Adrenal gland (tissue), 12 donors: Measurements from ENCODE around the gene C1orf167. TPM values are rescaled to one million over a fixed set of nuclear protein-coding genes. Genes with fewer than 3 reads are reported as not detected.
"Not testable (repeated sequence)": the region's sequence is repeated elsewhere in the genome, so short reads cannot be mapped to it uniquely, and the experiment has no call there.

Experiments
- DNase-seq, 7 donors: peaks; one replicate each; pipeline ENCODE4 v3.0.0-alpha.2; 2019 to 2020
- H3K27ac ChIP-seq, 5 donors: fragments of 200-600 bp; sonication (generic) in 4 of 5; 1 replicate in 3 of 5; 2 replicates in 2 of 5; pipeline versions ENCODE4 v1.5.1 to v1.8.0; 2016 to 2020; ENCODE audit warnings: mild to moderate bottlenecking in 1 of 5
- H3K27me3 ChIP-seq: fragments of 200-600 bp; 2 replicates; pipeline ENCODE4 v1.8.0; 2021
- H3K36me3 ChIP-seq, 2 donors: fragments of 200-600 bp; replicated peaks in 1 of 2; 1 replicate in 1 of 2; 2 replicates in 1 of 2; pipeline versions ENCODE4 v1.5.1 to v1.8.0; 2018 to 2022
- H3K4me1 ChIP-seq, 2 donors: fragments of 200-600 bp; replicated peaks in 1 of 2; 1 replicate in 1 of 2; 2 replicates in 1 of 2; pipeline versions ENCODE4 v1.5.1 to v1.8.0; 2018 to 2021
- H3K4me3 ChIP-seq, 4 donors: fragments of 200-600 bp; sonication (generic) in 3 of 4; one replicate each; pipeline ENCODE4 v1.5.1; 2016 to 2018
- H3K9me3 ChIP-seq, 3 donors: fragments of 200-600 bp; sonication (generic) in 1 of 3; replicated peaks in 1 of 3; 1 replicate in 2 of 3; 2 replicates in 1 of 3; pipeline versions ENCODE4 v1.5.1 to v1.8.0; 2016 to 2021
- POLR2A ChIP-seq, 2 donors: fragments of 450-650 bp; IDR thresholded peaks; one replicate each; pipeline ENCODE4 v1.6.1; 2017; ENCODE audit warnings: antibody characterized with exemption in 2 of 2, mild to moderate bottlenecking in 2 of 2, moderate library complexity in 1 of 2
- WGBS, 4 donors: extraction: QIAGEN DNeasy Blood & Tissue Kit in 2 of 4; methylation state at CpG; one replicate each; pipeline versions ENCODE4 v1.1.5 to v1.1.7; 2013 to 2017; 5-methylcytosine and 5-hydroxymethylcytosine counted together
- intact Hi-C, 2 donors: fragments of 100-400 bp; cut with DNase I; formaldehyde crosslinking; loops; one replicate each; pipeline versions ENCODE4 v1.14.1 to v1.15.0; 2022 to 2023
- polyA plus RNA-seq, 3 donors: library from polyadenylated mRNA; stranded (reverse); fragments of 200-250 nt in 2 of 3; fragments of 350-450 nt in 1 of 3; fragmentation: Illumina TruSeq in 1 of 3; extraction: RNeasy Lipid Tissue Mini Kit (QIAGEN cat#74804) in 1 of 3; gene quantifications; one replicate each; pipeline ENCODE4 v1.2.3, GENCODE V29; 2013 to 2014
- total RNA-seq, 9 donors: library from RNA; depleted of rRNA in 4 of 9; stranded (reverse); fragments of >200 nt in 4 of 9; fragments of 120-200 nt in 1 of 9; fragmentation: NEBNext Ultra II Directional in 1 of 9; extraction: Animal tissue kit (Norgen Biotek cat#: 25700) in 1 of 9; gene quantifications; one replicate each; pipeline versions ENCODE4 v1.1.0 to v1.2.4, GENCODE V29; 2013 to 2023
- TF ChIP-seq, protein P1 (sequence below), 6 experiments: fragments of 450-650 bp in 4 of 6; fragments of 200-600 bp in 2 of 6; sonication (generic) in 1 of 6; IDR thresholded peaks; 1 replicate in 5 of 6; 2 replicates in 1 of 6; pipeline versions ENCODE4 v1.5.1 to v1.8.0; 2016 to 2021; ENCODE audit warnings: antibody characterized with exemption in 6 of 6, mild to moderate bottlenecking in 2 of 6, moderate library complexity in 1 of 6
- donor health status: healthy with polysubstance abuse.
- donor health status: Bipolar disorder and iron deficiency.
- donor health status: DM: yes; HTN: yes; CAD: no.
- donor health status: DM: no; HTN: no; CAD: no.
- donor health status: DM: no; HTN: no; CAD: no.
- donor health status: DM: yes; HTN: yes; CAD: no.

The C1orf167 gene
- total and polyA plus RNA-seq, 12 donors: 0.32 to 13.2 (median 3.2) TPM; not detected in 2

DNA sequence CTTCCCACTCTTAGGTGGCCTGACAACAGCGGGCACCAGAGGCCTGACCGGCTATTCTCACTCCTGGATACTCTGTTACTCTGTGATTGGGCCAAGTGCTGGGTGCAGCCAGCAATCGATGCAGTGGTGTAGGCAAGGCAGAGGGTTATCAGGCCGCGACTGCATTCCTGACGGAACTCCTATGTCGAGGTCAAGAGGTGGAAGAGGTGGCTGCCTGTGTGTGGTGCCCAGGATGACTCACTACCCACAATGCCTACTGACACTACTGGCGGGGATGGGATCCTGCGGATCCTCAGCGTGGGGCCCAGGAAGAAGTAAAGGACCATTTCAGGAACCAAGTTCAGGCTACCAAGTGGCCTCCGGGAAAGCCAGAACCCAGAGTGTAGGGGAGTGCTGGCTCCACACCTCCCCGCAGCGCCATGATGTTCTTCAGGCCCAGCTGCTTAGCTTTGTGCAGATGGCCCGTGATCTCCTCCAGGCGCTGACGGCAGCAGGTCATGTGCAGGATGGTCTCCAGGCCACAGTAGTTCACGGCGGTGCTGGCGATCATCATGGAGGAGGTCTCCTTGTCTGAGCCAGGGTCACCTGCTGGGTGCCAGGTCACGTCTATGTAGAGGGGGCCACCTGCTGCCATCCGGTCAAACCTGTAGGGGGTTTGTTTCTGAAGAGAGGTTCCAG, 38.9 kb downstream of the C1orf167 start:
- peaks cover 0 to 44% of the 10 kb centered on the region in 2 donors for H3K36me3 ChIP-seq
- peaks cover 38 to 68% of the 10 kb centered on the region in 2 donors for H3K4me1 ChIP-seq
- TF ChIP-seq, protein P1, sequence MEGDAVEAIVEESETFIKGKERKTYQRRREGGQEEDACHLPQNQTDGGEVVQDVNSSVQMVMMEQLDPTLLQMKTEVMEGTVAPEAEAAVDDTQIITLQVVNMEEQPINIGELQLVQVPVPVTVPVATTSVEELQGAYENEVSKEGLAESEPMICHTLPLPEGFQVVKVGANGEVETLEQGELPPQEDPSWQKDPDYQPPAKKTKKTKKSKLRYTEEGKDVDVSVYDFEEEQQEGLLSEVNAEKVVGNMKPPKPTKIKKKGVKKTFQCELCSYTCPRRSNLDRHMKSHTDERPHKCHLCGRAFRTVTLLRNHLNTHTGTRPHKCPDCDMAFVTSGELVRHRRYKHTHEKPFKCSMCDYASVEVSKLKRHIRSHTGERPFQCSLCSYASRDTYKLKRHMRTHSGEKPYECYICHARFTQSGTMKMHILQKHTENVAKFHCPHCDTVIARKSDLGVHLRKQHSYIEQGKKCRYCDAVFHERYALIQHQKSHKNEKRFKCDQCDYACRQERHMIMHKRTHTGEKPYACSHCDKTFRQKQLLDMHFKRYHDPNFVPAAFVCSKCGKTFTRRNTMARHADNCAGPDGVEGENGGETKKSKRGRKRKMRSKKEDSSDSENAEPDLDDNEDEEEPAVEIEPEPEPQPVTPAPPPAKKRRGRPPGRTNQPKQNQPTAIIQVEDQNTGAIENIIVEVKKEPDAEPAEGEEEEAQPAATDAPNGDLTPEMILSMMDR (IDR thresholded peaks at IDR 0.05): no peak
- TF ChIP-seq POLR2A (IDR thresholded peaks at IDR 0.05): no peak
- DNase-seq: peak in 5 of 7 donors; percentile 55 to 81 (median 71)
- 58 to 80% (median 72%) methylated on average over 9 to 21 of the region's 21 CpGs for WGBS, 4 donors
- H3K27ac ChIP-seq: peak overlapping the region in 3 of 5 donors; percentile 9 to 73 (median 40)
- H3K27me3 ChIP-seq: no peaks in the 10 kb centered on the region
- no peaks in the 10 kb centered on the region for H3K9me3 ChIP-seq
- H3K4me3 ChIP-seq: no peak overlapping the region
- intact Hi-C loops: no loop called here

DNA sequence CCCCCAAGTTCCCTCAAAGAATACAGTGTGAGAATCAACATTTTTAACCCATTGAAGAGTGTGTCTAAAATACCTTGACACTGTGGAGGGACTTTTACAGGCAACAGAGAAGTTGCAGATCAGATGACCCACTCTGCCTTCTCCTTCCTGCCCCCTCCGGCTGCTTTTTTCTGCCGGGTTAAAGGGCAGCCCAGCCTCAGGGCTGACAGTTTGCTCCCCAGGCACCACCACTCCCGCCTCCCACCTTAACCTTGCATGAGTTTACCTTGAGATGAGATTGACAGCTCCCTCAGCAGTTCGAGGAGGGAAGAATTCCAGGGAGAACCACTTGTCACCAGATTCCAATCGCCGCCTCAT, 40.6 kb downstream of the C1orf167 start:
- DNase-seq: peak in 4 of 7 donors; percentile 47 to 60 (median 56)
- TF ChIP-seq POLR2A (IDR thresholded peaks at IDR 0.05): peak in 1 of 2 donors; percentile 7
- TF ChIP-seq, protein P1 (IDR thresholded peaks at IDR 0.05): no peak
- peaks cover 0 to 34% of the 10 kb centered on the region in 2 donors for H3K36me3 ChIP-seq
- WGBS, 4 donors: 6 to 15% (median 11%) methylated on average over 4 to 6 of the region's 6 CpGs
- peak overlapping the region; percentile 85 to 99 (median 98) for H3K27ac ChIP-seq
- intact Hi-C loops: no loop called here
- H3K4me1 ChIP-seq: peaks cover 44 to 64% of the 10 kb centered on the region in 2 donors
- H3K9me3 ChIP-seq: no peaks in the 10 kb centered on the region
- H3K4me3 ChIP-seq: peak overlapping the region; percentile 21 to 76 (median 36)
- no peaks in the 10 kb centered on the region for H3K27me3 ChIP-seq

DNA sequence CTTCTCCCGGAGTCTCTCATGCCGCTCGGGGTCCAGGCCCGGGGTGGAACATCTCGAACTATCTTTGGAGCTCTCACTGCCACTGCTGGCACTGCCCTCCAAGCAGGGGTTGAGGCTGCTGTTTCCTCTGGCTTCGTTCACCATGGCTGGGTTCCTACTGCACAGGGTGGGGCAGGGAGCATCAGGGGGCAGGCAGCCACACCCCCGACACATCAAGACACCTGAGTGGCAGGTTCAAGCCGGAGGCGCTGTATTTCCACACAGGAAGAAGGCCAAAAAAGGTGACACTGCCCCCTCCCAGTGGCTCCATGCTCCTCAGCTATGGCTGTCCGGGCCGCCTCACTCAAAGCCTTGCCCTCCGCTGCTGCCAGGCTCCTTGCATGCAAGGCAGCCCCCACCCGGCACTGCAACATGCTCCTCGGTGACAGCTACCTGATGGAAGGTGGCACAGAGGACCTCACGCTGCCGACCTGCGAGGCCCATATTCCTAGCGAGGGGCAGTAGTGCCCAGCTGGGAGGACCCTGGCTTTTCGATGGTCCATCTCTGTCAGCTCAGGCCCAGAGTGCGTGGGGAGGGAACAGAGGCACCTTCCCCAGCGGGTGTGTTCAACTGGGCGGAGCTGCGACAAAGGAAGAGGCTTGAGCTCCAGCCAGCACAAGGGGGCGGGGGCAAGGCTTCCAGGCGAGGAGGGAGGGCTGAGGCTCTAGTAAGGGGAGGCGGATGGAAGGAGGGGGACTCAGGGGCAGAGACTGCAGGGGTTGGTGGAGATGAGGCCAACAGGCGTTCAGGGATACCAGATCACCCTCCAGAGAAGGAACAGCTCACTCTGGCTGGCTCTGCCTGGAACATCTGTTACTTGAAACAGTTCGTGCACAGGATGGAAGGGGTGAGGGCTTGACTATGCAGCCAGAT, 41.2 kb downstream of the C1orf167 start:
- 4 to 13% (median 5%) methylated on average over 10 to 28 of the region's 28 CpGs for WGBS, 4 donors
- Histone ChIP-seq H3K4me1 (peaks cover 46 to 62% of the 10 kb centered on the region in 2 donors), H3K4me3 (peak overlapping the region; percentile 21 to 76 (median 36))

DNA sequence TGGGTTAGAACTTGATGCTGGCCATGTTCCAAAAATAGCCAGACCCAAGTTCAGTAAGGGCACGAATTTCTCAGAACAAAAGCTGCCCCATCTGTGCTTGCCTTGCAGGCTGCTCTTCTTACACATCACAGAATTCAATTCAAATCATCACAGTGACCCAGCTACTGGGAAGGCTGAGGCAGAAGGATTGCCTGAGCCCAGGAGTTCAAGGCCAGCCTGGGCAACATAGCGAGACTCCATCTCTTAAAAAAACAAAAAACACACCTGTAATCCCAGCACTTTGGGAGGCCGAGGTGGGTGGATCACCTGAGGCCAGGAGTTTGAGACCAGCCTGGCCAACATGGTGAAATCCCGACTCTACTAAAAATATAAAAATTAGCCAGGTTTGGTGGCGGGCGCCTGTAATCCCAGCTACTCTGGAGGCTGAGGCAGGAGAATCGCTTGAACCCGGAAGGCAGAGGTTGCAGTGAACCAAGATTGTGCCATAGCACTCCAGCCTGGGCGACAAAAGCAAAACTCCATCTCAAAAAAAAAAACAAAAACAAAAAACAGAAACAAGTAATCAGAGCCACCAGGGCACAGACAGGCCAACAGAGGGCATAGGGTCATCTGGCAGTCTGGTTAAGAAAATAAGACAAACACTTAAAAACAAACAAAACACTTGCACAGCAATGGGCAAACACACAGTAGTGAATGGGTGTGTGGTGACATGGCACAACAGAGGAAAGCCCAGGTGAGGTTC, 42.1 kb downstream of the C1orf167 start:
- Histone ChIP-seq H3K27ac (peak overlapping the region; percentile 85 to 99 (median 98)), H3K36me3 (peaks cover 0 to 26% of the 10 kb centered on the region in 2 donors), H3K4me1 (peaks cover 46 to 67% of the 10 kb centered on the region in 2 donors), H3K4me3 (peak overlapping the region in 1 of 4 donors; percentile 76)
- H3K9me3 ChIP-seq, H3K27me3 ChIP-seq, intact Hi-C loops: not testable (repeated sequence)
- WGBS, 4 donors: 61 to 70% (median 66%) methylated on average over 7 to 9 of the region's 9 CpGs
- DNase-seq: peak in 2 of 7 donors; percentile 8 to 16

More for the DNA sequence above, 41.2 kb downstream of the C1orf167 start:
- DNase-seq: peak; percentile 91 to 97 (median 97)
- H3K27ac ChIP-seq: peak overlapping the region; percentile 85 to 99 (median 98)
- H3K27me3 ChIP-seq: no peaks in the 10 kb centered on the region
- H3K36me3 ChIP-seq: peaks cover 0 to 33% of the 10 kb centered on the region in 2 donors
- H3K9me3 ChIP-seq: no peaks in the 10 kb centered on the region
- peak; percentile 6 to 83 for TF ChIP-seq POLR2A (IDR thresholded peaks at IDR 0.05)
- TF ChIP-seq, protein P1 (IDR thresholded peaks at IDR 0.05): no peak
- intact Hi-C loops: no loop called here
